Aorta (tissue), 5 donors: ENCODE data around the gene KCNJ12. TPM values are rescaled to one million over a fixed set of nuclear protein-coding genes. Genes with fewer than 3 reads are reported as not detected.
"Not testable (repeated sequence)": the region's sequence is repeated elsewhere in the genome, so short reads cannot be mapped to it uniquely, and the experiment has no call there.

Experiments used
- ATAC-seq: fragments of 200-7000 bp; cut with Tn5 transposase; one replicate; pipeline ENCODE4 v1.9.1; 2022; ENCODE audit warnings: moderate library complexity; ENCODE audit not compliant: low FRiP score
- DNase-seq, 2 donors: peaks; one replicate each; pipeline ENCODE4 v3.0.0-alpha.2; 2020
- H3K27ac ChIP-seq, 2 donors: one replicate each; pipeline ENCODE4 v1.5.1; 2013; ENCODE audit warnings: low read length in 2 of 2, mild to moderate bottlenecking in 2 of 2, moderate library complexity in 2 of 2, control low read depth in 1 of 2, inconsistent platforms in 1 of 2, low read depth in 1 of 2
- H3K27me3 ChIP-seq, 2 donors: one replicate each; pipeline ENCODE4 v1.6.1; 2013; ENCODE audit warnings: control low read depth in 1 of 2, low read length in 1 of 2, mild to moderate bottlenecking in 1 of 2, moderate library complexity in 1 of 2; ENCODE audit not compliant: insufficient read depth in 2 of 2, control insufficient read depth in 1 of 2
- H3K36me3 ChIP-seq, 2 donors: one replicate each; pipeline ENCODE4 v1.6.1; 2013; ENCODE audit warnings: control low read depth in 1 of 2, low read length in 1 of 2, mild to moderate bottlenecking in 1 of 2; ENCODE audit not compliant: insufficient read depth in 2 of 2, control insufficient read depth in 1 of 2
- H3K4me1 ChIP-seq, 2 donors: one replicate each; pipeline ENCODE4 v1.6.1; 2013; ENCODE audit warnings: low read length in 2 of 2, control low read depth in 1 of 2, mild to moderate bottlenecking in 1 of 2, moderate library complexity in 1 of 2; ENCODE audit not compliant: insufficient read depth in 2 of 2, control insufficient read depth in 1 of 2
- H3K4me3 ChIP-seq, 2 donors: one replicate each; pipeline ENCODE4 v1.5.1; 2013; ENCODE audit warnings: low read length in 2 of 2, control low read depth in 1 of 2, mild to moderate bottlenecking in 1 of 2
- H3K9me3 ChIP-seq: one replicate; pipeline ENCODE4 v1.6.1; 2013; ENCODE audit warnings: mild to moderate bottlenecking, low read length; ENCODE audit not compliant: control insufficient read depth
- WGBS, 2 donors: extraction: QIAGEN DNeasy Blood & Tissue Kit; methylation state at CpG; one replicate each; pipeline ENCODE4 v1.1.7; 2013; 5-methylcytosine and 5-hydroxymethylcytosine counted together
- intact Hi-C, 2 donors: fragments of 100-400 bp; cut with DNase I; formaldehyde crosslinking; loops; one replicate each; pipeline versions ENCODE4 v1.14.2 to v1.15.0; 2022
- polyA plus RNA-seq, 2 donors: library from polyadenylated mRNA; stranded (reverse); fragments of 200-250 nt; gene quantifications; one replicate each; pipeline ENCODE4 v1.2.3, GENCODE V29; 2013
- total RNA-seq, 2 donors: library from RNA; stranded (reverse); fragmentation: NEBNext Ultra II Directional; extraction: Animal tissue kit (Norgen Biotek cat#: 25700); gene quantifications; one replicate each; pipeline ENCODE4 v1.2.1, GENCODE V29; 2021
- donor health status: healthy with polysubstance abuse.
- donor health status: Bipolar disorder and iron deficiency.
- donor health status: DM: no; HTN: no; CAD: no.
- donor health status: DM: no; HTN: no; CAD: no.
- donor health status: DM: yes; HTN: yes; CAD: no.

The KCNJ12 gene
- total and polyA plus RNA-seq, 4 donors: 0.13 to 4.0 (median 2.9) TPM; not detected in 1

GRCh38 chr17:21347660-21348059 is 28.5 kb upstream of the KCNJ12 start:
- WGBS, 2 donors: 97 to 100% methylated on average over 3 to 6 of the region's 6 CpGs
- H3K9me3 ChIP-seq, H3K36me3 ChIP-seq, ATAC-seq, DNase-seq, H3K4me3 ChIP-seq, H3K27ac ChIP-seq, H3K4me1 ChIP-seq, intact Hi-C loops, H3K27me3 ChIP-seq: not testable (repeated sequence)

GRCh38 chr17:21348081-21348925 is 27.9 kb upstream of the KCNJ12 start:
- H3K27ac ChIP-seq, ATAC-seq, H3K27me3 ChIP-seq, intact Hi-C loops, H3K4me1 ChIP-seq, H3K4me3 ChIP-seq, H3K36me3 ChIP-seq, H3K9me3 ChIP-seq: not testable (repeated sequence)
- WGBS, 2 donors: 80 to 82% methylated on average over 8 to 10 of the region's 14 CpGs
- peak; percentile 26 to 46 for DNase-seq

- DNase-seq: peak in 1 of 2 donors; percentile 12
- H3K4me3 ChIP-seq, intact Hi-C loops, H3K27me3 ChIP-seq, H3K27ac ChIP-seq, H3K9me3 ChIP-seq, ATAC-seq, H3K36me3 ChIP-seq, H3K4me1 ChIP-seq: not testable (repeated sequence)
- WGBS, 2 donors: 79 to 81% methylated on average over 4 to 5 of the region's 7 CpGs
Observed at GRCh38 chr17:21348926-21349261, 27.3 kb upstream of the KCNJ12 start.

GRCh38 chr17:21349358-21350050 is 26.7 kb upstream of the KCNJ12 start:
- peak; percentile 17 to 23 for DNase-seq
- H3K36me3 ChIP-seq, H3K27ac ChIP-seq, H3K4me1 ChIP-seq, H3K27me3 ChIP-seq, H3K4me3 ChIP-seq, H3K9me3 ChIP-seq, intact Hi-C loops, ATAC-seq: not testable (repeated sequence)
- WGBS, 2 donors: 80 to 83% methylated on average over 5 of the region's 6 CpGs

GRCh38 chr17:21350495-21350894 is 25.7 kb upstream of the KCNJ12 start:
- H3K9me3 ChIP-seq, ATAC-seq, H3K4me1 ChIP-seq, H3K4me3 ChIP-seq, intact Hi-C loops, H3K27ac ChIP-seq, H3K27me3 ChIP-seq, H3K36me3 ChIP-seq: not testable (repeated sequence)
- 91 to 96% methylated on average over 16 to 19 of the region's 19 CpGs for WGBS, 2 donors
- peak; percentile 23 to 27 for DNase-seq

- 70 to 81% methylated on average over 3 of the region's 3 CpGs for WGBS, 2 donors
- no peaks in the 10 kb centered on the region for H3K27me3 ChIP-seq
- no peaks in the 10 kb centered on the region for H3K4me1 ChIP-seq
- H3K9me3 ChIP-seq: no peaks in the 10 kb centered on the region
- ATAC-seq: no peak
- DNase-seq: peak; percentile 34 to 64
- no peak overlapping the region for H3K4me3 ChIP-seq
- H3K36me3 ChIP-seq: no peaks in the 10 kb centered on the region
- intact Hi-C loops: no loop called here
- no peak overlapping the region for H3K27ac ChIP-seq
Observed at GRCh38 chr17:21351366-21352065, 24.6 kb upstream of the KCNJ12 start.

- intact Hi-C loops: no loop called here
- DNase-seq (peak; percentile 37 to 47), ATAC-seq (no peak)
- Histone ChIP-seq H3K27ac (no peak overlapping the region), H3K4me3 (no peak overlapping the region), H3K9me3 (no peaks in the 10 kb centered on the region), H3K36me3 (no peaks in the 10 kb centered on the region), H3K4me1 (no peaks in the 10 kb centered on the region), H3K27me3 (no peaks in the 10 kb centered on the region)
- 93% methylated on average over 23 of the region's 23 CpGs for WGBS, 2 donors
Observed at GRCh38 chr17:21352221-21352980, 23.8 kb upstream of the KCNJ12 start.

GRCh38 chr17:21352981-21353265 is 23.2 kb upstream of the KCNJ12 start:
- no peak overlapping the region for H3K4me3 ChIP-seq
- no peak for ATAC-seq
- H3K27me3 ChIP-seq: no peaks in the 10 kb centered on the region
- no peaks in the 10 kb centered on the region for H3K4me1 ChIP-seq
- peak; percentile 24 to 59 for DNase-seq
- intact Hi-C loops: no loop called here
- no peaks in the 10 kb centered on the region for H3K36me3 ChIP-seq
- no peak overlapping the region for H3K27ac ChIP-seq
- WGBS, 2 donors: 92 to 93% methylated on average over 8 of the region's 8 CpGs
- no peaks in the 10 kb centered on the region for H3K9me3 ChIP-seq
